ENCODE measurements around the gene IQGAP1. TPM values are rescaled to one million over a fixed set of nuclear protein-coding genes. Genes with fewer than 3 reads are reported as not detected.
A peak's percentile ranks its signal among the peaks of the same experiment; 100 is the strongest.

Gene IQGAP1
- total and polyA plus RNA-seq, 2 donors from 2014 or later = 70.0 to 218 TPM

DNA sequence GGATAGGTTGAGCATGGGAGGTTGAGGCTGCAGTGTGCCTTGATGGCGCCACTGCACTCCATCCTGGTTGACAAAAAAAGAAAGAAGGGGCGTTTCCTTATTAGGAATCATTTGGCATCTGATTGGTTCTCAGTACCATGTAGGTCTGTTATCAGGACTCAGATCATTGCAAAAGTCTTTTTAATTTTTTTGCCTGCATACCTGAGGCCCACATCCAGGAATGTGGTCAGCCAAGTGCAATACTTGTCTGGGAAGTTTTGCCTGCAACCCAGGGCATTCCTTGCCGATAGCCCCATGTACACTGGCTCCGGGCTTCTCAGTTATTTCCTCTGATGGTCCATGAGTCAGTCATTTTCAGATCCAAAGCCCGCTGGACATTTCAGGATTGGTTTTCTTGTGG, 91.6 kb downstream of the IQGAP1 start:
- no peak for TF ChIP-seq CTCF (IDR thresholded peaks at IDR 0.05; ENCODE audit: borderline replicate concordance, extremely low read depth, insufficient read depth)
- Histone ChIP-seq H3K9ac (ENCODE audit: low read length in 3 of 3) (no peak overlapping the region), H3K4me1 (ENCODE audit: control insufficient read depth in 2 of 3, insufficient read depth in 2 of 3, low read depth in 1 of 3, low read length in 3 of 3) (no peaks in the 10 kb centered on the region), H3K9me3 (ENCODE audit: control insufficient read depth in 2 of 3, insufficient read depth in 1 of 3, low read length in 3 of 3) (no peaks in the 10 kb centered on the region), H3K27ac (ENCODE audit: low read depth in 2 of 2, low read length in 2 of 2) (no peak overlapping the region), H3K4me3 (ENCODE audit: low read length in 3 of 3) (no peak overlapping the region), H3K27me3 (ENCODE audit: control insufficient read depth, insufficient read depth, low read length) (no peaks in the 10 kb centered on the region), H3K36me3 (ENCODE audit: control insufficient read depth in 2 of 3, insufficient read depth in 3 of 3, low read length in 3 of 3) (peaks cover 8 to 37% (median 18%) of the 10 kb centered on the region in 3 donors)
- DNase-seq (peak in 3 of 5 donors; percentile 27 to 56 (median 44)), FAIRE-seq (no peak)
- intact Hi-C loops (cut with DNase I) = loop anchor here (10.0 kb wide), 1 partner anchor 155 kb away; no protein-coding TSS in a partner anchor

GRCh38 chr15:90481023-90481422, 93.0 kb downstream of the IQGAP1 start:
- Histone ChIP-seq H3K4me1 (ENCODE audit: control insufficient read depth in 2 of 3, insufficient read depth in 2 of 3, low read depth in 1 of 3, low read length in 3 of 3) (no peaks in the 10 kb centered on the region), H3K4me3 (ENCODE audit: low read length in 3 of 3) (no peak overlapping the region), H3K9me3 (ENCODE audit: control insufficient read depth in 2 of 3, insufficient read depth in 1 of 3, low read length in 3 of 3) (no peaks in the 10 kb centered on the region), H3K9ac (ENCODE audit: low read length in 3 of 3) (no peak overlapping the region), H3K27me3 (ENCODE audit: control insufficient read depth, insufficient read depth, low read length) (no peaks in the 10 kb centered on the region), H3K36me3 (ENCODE audit: control insufficient read depth in 2 of 3, insufficient read depth in 3 of 3, low read length in 3 of 3) (peaks cover 8 to 42% (median 21%) of the 10 kb centered on the region in 3 donors), H3K27ac (ENCODE audit: low read depth in 2 of 2, low read length in 2 of 2) (no peak overlapping the region)
- FAIRE-seq (no peak), DNase-seq (no peak)
- intact Hi-C loops (cut with DNase I) = loop anchor here (10.0 kb wide), 1 partner anchor 156 kb away; no protein-coding TSS in a partner anchor
- no peak for TF ChIP-seq CTCF (IDR thresholded peaks at IDR 0.05; ENCODE audit: borderline replicate concordance, extremely low read depth, insufficient read depth)

- Histone ChIP-seq H3K36me3 (ENCODE audit: control insufficient read depth in 2 of 3, insufficient read depth in 3 of 3, low read length in 3 of 3) (peaks cover 14 to 50% (median 32%) of the 10 kb centered on the region in 3 donors), H3K9me3 (ENCODE audit: control insufficient read depth in 2 of 3, insufficient read depth in 1 of 3, low read length in 3 of 3) (no peaks in the 10 kb centered on the region), H3K27ac (ENCODE audit: low read depth in 2 of 2, low read length in 2 of 2) (no peak overlapping the region), H3K4me3 (ENCODE audit: low read length in 3 of 3) (no peak overlapping the region), H3K27me3 (ENCODE audit: control insufficient read depth, insufficient read depth, low read length) (no peaks in the 10 kb centered on the region), H3K4me1 (ENCODE audit: control insufficient read depth in 2 of 3, insufficient read depth in 2 of 3, low read depth in 1 of 3, low read length in 3 of 3) (no peaks in the 10 kb centered on the region), H3K9ac (ENCODE audit: low read length in 3 of 3) (no peak overlapping the region)
- intact Hi-C loops (cut with DNase I) = loop anchor here (10.0 kb wide), 1 partner anchor 158 kb away; no protein-coding TSS in a partner anchor
- DNase-seq (peak in 3 of 5 donors; percentile 61 to 77 (median 75)), FAIRE-seq (peak; percentile 13)
- peak; percentile 66 for TF ChIP-seq CTCF (IDR thresholded peaks at IDR 0.05; ENCODE audit: borderline replicate concordance, extremely low read depth, insufficient read depth)
Measured at GRCh38 chr15:90482124-90483011, 94.3 kb downstream of the IQGAP1 start.
